ENCODE results near the gene TSPAN15.
"Not testable (repeated sequence)": the region's sequence is repeated elsewhere in the genome, so short reads cannot be mapped to it uniquely, and the experiment has no call there.

The TSPAN15 gene

DNA sequence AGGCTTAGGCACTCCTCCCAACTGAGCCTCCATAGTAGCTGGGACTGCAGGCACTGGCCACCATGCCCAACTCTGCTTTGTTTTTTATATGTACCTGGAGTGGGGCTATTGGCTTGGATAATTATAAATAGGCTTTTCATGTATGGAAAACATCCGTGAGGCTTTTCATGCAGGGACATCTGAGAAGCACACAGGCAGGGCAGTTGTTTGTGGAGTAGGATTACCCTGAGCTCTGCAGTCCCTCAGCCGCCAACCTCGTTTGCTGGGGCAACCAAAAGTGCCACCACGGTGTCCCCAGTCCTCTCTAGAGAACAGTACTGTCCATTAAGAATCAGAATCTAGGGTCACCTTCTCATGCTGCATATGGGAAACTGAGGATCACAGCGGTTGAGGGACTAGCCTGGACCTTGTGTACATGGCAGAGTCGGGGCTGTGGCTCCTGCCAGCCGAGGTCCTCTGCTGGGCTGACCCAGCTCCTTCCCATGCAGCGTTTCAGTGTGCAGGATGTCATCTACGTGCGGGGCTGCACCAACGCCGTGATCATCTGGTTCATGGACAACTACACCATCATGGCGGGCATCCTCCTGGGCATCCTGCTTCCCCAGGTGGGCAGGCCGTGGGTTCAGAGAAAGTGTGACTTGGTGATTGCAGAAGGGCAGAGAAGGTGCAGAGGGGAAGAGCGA is 54.5 kb downstream of the TSPAN15 start:
- no peak for DNase-seq

DNA sequence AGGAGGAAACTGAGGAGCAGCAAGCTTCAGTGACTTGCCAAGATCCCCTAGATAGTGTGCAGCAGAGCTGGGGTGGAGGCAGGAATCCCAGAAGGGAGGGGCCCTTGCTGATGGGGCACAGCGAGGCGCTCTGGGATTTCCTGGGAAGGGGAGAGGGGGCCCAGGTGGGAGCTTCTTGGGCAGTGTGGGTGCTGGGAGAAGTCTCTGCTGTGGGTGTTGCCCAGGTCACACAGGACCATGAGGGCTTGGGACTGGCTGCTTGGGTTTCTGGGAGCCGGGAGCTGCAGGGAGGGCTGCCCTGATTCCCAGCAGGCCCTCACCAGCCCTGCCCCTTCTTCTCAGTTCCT is 55.2 kb downstream of the TSPAN15 start:
- DNase-seq = no peak

DNA sequence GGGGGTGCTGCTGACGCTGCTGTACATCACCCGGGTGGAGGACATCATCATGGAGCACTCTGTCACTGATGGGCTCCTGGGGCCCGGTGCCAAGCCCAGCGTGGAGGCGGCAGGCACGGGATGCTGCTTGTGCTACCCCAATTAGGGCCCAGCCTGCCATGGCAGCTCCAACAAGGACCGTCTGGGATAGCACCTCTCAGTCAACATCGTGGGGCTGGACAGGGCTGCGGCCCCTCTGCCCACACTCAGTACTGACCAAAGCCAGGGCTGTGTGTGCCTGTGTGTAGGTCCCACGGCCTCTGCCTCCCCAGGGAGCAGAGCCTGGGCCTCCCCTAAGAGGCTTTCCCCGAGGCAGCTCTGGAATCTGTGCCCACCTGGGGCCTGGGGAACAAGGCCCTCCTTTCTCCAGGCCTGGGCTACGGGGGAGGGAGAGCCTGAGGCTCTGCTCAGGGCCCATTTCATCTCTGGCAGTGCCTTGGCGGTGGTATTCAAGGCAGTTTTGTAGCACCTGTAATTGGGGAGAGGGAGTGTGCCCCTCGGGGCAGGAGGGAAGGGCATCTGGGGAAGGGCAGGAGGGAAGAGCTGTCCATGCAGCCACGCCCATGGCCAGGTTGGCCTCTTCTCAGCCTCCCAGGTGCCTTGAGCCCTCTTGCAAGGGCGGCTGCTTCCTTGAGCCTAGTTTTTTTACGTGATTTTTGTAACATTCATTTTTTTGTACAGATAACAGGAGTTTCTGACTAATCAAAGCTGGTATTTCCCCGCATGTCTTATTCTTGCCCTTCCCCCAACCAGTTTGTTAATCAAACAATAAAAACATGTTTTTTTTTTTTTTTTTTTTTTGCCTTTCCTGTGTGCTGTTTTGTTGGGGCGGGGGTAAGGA is 55.8 kb downstream of the TSPAN15 start:
- DNase-seq = no peak

DNA sequence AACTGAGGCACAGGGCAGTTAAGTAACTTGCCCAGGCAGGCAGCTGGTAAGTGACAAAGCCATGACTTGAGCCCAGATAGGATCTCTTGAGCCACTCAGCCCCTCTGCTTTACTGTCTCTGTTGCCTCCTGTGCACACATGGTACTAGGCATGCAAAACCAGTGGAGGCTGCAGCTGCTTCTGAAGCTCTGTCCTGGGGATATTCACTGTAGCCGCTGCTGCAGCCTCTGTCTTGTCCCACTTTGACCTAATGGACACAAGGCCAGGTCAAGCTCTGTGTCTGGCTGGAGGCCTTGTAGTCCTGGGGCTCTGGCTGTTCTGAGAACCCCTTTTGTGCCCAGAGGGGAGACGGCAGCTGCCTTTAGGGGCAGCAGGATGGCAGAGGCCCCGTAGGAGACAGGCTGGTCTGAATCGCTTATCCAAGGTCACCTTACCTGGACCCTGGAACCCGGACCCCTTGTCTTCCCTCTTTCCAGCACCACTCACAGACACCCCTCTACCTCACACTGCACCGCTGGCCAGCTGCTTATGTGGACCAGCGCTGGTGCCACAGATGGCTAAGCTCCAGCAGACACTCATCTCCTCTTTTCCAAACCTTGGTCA is 57.6 kb downstream of the TSPAN15 start:
- DNase-seq = no peak

DNA sequence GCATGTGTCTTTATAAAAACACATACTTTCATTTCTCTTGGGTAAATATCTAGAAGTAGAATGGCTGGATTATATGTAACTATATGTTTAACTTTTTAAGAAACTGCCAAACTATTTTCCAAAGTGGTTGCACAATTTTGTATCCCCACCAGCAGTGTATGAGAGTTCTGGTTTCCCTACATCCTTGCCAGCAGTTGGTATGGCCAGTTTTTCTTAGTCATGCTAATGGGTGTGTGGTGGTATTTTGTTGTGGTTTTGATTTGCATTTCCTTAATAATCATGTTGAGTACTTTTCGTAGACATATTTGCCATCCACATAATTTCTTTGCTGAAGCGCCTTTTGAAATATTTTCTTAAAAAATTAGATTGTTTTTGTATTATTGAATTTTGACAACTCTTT is 61.6 kb downstream of the TSPAN15 start:
- DNase-seq = no peak

DNA sequence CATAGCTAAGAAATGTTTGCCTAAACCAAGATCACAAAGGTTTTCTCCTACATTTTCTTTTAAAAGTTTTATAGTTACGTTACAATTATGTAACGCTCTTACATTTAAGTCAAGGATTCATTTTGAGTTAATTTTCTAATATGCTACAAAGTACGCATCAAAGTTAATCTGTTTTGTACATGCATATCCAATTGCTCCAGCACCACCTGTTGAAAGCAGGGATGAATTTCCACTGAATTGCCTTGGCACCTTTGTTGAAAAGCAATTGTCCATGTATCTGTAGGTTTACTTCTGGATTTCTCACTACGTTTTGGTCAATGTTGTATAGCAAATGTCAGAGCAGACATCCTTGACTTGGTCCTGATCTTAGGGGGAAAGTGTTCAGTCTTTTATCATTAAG is 62.4 kb downstream of the TSPAN15 start:
- DNase-seq = no peak

DNA sequence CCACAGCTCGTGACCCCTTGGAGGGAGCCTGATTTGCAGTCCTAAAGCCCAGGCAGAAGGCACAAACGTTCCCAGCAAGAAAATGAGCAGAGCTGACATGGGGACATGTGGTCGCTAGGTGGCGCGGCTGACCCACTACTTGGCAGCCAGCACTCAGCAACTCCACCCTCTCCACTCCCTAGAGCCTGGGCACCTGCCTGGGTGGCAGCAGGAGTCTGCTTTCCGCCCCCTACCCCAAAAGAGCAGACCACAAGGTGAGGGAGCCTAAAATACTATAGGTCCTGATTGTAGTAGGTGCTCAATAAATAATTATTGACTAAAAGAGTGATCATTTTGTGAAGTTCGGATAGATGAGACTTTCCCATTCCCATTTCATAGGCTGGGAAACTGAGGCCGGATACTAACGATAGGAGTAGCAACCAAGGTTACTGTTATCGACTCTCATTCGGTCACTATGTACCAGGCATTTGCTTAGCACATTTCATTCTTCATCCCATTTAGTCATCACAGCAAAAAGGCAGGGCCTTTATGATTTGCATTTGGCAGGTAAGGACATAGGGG is 64.5 kb downstream of the TSPAN15 start:
- no peak for DNase-seq

DNA sequence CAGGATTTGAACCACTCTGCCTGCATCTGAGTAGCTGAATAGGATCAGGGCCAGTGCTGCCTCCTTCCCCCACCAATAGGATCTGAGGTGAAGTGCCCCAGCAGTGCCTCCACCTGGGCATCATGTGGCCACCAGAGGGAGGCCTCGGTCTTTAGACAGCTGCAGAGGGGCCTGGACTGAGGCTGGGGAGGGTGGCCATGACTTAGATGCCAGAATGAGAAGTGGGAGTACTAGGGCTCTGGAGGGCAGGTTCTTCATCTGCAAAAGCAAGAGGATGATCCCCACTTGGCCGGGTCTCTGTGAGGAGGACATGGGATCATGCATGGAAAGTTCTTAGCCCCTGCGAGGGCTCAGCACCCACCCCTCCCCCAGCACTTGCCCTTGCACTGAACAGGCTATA is 65.1 kb downstream of the TSPAN15 start:
- DNase-seq = no peak

DNA sequence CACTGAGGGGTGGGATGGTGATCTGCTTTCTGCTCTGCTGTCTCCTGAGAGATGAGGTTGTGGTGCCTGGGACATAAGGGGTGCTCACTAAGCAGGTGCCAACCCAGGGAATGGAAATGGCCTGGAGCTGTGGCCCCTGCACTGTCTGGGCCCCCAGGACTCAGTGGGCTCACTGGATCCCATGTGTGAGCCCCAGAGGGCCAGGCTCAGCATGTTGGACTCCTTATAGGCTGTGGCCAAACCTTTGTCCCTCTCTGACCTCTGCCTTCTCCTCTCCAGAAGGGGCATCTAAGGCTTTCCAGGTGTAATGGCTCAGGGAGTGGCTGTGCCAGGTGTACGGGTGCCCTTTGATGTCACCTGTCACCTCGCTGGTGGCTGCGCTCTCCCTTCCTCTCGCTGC is 65.5 kb downstream of the TSPAN15 start:
- DNase-seq = no peak

DNA sequence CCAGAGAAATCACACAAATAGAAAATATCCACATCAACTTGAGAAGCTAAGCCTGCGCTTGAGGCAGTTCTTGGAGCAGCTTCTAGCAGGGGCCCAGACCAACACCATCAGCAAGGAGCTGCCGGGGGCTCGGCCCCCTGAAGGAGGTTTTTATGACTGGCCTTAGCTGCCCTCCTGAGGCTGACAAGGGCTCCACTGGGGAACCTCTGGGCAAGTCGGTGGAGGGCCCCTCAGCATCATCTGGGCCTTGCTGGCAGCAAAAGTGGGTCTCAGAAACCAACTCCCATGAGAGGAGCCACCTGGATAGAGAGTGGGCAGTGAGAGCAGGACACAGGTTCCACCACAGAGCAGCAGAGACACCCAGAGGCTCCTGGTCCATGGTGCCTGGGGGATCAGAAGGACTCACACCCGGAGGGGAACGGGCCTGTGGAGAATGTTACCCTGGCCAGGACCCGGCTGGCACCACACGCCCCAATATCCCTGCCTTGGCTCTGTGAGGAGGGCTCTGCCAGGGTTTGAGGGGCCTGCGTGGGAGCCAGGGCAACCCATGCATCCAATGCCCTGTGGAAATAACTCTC is 66.1 kb downstream of the TSPAN15 start:
- no peak for DNase-seq

DNA sequence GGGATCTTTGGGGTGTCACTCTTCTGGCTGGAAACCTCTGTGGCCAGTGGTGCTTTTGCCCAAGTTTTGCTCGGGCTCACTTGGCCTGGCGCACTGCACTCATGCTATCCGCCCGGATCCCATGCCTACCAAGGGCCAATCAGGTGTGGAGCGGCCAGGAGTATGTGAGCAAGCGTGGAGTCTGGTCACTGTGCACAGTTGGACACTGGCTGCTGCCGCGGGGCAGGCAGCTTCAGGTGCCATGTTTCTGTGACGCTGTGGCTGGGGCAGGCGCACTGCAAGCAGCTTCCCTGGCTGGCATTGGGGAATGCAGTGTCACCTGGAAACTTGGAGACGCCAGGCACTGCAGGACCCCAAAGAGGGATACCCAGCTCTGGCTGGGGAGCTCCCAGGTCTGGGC is 76.7 kb downstream of the TSPAN15 start:
- no peak for DNase-seq

DNA sequence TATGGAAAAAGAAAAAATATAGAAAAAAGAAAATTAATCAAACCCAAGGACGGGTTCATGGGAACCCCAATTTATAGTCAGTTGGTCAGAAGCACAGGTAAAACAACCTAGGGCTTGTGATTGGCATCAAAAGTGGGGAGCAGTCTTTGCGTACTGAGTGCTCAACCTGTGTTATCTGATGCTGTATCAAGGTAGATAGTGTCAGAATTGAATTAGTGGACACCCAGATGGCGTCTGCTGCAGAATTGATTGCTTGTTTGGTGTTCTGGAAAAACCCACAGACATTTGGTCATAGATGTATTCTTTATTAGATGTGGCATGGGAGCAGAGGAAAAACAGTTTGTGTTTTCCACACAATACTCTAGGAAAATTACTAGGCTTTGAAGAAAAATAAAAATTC is 82.4 kb downstream of the TSPAN15 start:
- DNase-seq = no peak

DNA sequence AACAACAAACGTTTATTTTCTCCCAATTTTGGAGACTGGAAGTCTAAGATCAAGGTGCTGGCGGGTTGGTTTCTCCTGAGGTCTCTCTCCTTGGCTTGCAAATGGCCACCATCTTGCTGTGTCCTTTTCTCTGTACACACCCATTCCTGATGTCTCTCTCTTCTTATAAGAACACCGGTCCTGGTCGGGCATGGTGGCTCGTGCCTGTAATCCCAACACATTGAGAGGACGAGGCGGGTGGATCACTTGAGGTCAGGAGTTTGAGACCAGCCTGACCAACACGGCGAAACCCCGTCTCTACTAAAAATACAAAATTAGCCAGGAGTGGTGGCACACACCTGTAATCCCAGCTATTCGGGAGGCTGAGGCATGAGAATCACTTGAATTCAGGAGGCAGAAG is 85.3 kb downstream of the TSPAN15 start:
- DNase-seq = not testable (repeated sequence)

DNA sequence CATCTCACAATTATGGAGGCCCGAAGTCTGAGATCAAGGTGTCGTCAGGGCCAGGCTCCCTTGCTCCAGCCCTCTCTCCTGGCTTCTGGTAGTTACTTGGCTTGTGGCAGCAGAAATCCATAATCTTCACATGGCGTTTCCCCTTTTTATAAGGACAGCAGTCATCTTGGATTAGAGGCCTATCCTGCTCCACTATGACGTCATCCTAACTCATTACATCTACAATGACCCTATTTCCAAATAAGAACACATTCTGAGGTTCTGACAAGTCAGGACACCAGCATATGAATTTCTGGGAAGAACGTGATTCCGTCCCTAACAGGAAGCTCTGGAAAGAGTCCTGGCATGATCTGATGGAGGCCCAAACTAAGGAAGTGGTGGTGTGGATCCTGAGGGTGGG is 86.2 kb downstream of the TSPAN15 start:
- no peak for DNase-seq

DNA sequence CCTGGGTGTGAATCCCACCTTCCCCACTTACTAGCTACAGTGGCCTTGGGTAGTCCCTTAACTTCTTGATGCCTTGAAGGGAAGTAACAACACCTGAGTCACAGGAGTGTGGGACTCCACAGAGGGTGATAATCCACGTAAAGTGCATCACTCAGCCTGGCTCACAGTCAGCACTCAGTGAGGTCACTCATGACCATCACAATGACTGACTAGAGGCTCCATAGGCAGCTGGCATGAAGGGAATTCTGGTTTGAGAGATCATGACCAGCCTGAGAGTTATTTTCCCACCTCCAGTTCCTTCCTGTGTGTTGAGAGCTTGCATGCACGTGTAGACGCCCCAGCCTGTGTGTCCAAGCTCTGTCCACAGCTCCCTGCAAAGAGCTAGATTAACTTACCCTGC is 87.2 kb downstream of the TSPAN15 start:
- no peak for DNase-seq

DNA sequence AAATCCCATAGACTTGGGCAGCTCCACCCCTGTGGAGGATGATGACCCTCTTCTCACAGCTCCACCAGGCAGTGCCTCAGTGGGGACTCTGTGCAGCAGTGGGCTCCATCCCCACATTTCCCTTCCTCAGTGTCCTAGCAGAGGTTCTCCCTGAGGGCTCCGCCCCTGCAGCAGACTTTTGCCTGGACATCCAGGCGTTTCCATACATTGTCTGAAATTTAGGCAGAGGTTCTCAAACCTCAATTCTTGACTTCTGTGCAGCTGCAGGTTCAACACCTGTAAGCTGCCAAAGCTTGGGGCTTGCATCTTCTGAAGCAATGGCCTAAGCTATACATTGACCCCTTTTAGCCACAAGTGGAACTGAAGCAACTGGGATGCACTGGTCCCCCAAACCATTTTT is 90.2 kb downstream of the TSPAN15 start:
- DNase-seq = no peak

DNA sequence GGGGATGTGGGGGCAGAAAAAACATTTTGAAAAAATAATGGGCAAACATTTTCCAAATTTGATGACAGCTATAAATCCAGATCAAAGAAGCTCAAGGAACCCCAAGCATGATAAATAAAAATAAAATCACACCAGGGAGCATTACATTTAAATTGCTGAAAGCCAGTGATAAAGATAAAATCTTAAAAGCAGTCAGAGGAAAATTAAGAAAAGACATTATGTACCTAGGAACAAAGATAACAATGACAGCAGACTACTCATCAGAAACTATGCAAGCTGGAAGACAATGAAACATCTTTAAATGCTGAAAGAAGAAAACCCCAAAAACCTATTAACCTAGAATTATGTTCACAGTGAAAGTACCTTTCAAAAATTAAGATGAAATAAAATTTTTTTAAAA is 98.7 kb downstream of the TSPAN15 start:
- no peak for DNase-seq

DNA sequence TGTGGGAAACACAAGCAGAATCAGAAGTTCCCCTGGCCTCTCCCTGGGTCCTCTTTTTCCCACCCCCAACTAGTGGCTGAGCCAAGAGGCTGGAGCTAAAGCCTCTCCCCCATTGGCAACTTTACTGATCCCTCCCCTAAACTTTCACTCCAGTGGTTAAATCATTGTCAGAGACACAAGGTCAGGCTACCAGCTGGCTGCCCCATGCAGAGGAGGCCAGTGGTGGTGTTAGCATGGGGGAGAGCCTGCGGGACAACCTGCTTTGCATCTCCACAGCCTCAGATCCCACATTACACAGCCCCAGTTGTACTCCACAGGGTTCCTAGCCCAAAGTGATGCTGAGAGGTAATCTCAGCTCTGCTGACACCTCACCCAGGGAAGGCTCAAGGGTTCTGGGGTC is 101.0 kb downstream of the TSPAN15 start:
- DNase-seq = no peak

DNA sequence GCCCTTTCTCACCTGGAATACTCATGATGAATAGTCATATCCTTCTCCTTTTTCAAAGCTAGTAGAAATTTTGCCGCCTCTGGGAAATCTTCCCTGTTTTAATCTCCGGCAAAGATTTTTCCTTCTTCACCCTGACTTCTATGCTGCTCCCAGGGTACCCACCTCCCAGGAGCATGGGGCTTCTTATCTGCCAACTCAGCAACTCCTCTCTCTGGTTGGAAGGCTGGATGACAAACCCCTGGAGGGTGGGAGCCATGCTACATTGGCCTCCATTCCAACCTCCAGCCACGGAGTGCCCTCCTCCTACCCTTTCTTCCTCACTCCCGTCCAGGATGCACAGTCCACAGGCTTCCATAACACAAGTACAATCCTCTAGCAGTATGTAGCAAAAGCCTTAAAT is 102.1 kb downstream of the TSPAN15 start:
- DNase-seq = no peak

DNA sequence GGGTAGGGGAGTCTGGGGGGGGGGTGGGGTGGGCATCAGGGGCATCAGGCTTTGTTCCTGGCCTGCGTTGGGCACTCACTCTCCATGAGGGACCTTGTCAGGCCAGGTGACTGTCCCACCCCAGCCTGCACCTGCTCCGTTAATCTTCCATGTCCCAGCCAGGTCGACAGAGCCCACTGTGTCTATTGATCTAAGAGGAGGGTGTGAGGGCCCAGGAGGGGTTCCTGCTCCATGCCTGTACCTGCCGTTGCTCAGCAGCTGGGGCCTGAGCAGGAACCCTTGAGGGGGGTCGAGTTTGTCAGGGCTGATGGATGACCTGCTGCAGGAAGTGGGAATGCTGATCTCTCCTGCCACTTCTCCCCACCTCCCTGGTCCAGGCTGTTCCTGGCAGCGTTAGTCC is 103.3 kb downstream of the TSPAN15 start:
- DNase-seq = no peak

Data from NCI-H1436 treated with DMSO at 0.1 percent for 48 hours (cell line).